Keratinocyte (primary cell): Measurements from ENCODE around the gene MTHFD1L. TPM values are rescaled to one million over a fixed set of nuclear protein-coding genes. Genes with fewer than 3 reads are reported as not detected.

Experiments used
- DNase-seq: peaks from one replicate; pipeline ENCODE4 v3.0.0-alpha.2; 2011; ENCODE audit warnings: low read depth, missing footprints, low spot score
- FAIRE-seq: peaks from 2 replicates; lab custom pipeline; 2011; peaks lifted over from hg19 to GRCh38; lab: Jason Lieb, UNC
- H2AFZ ChIP-seq: 2 replicates; pipeline ENCODE4 v1.6.0; 2012; ENCODE audit warnings: low read length, control low read depth, inconsistent platforms; ENCODE audit not compliant: control insufficient read depth
- H3K27ac ChIP-seq: 2 replicates; pipeline ENCODE4 v1.5.1; 2011; ENCODE audit warnings: low read length; ENCODE audit not compliant: control insufficient read depth, insufficient read depth
- H3K27me3 ChIP-seq: 3 replicates; pipeline ENCODE4 v1.6.0; 2011; ENCODE audit warnings: low read length; ENCODE audit not compliant: control insufficient read depth, insufficient read depth; ENCODE audit errors: extremely low read depth
- H3K36me3 ChIP-seq, 2 experiments: 2 replicates in 1 of 2; 3 replicates in 1 of 2; pipeline ENCODE4 v1.5.1; 2011; ENCODE audit warnings: low read length in 2 of 2, mild to moderate bottlenecking in 1 of 2; ENCODE audit not compliant: control insufficient read depth in 2 of 2, insufficient read depth in 2 of 2; ENCODE audit errors: extremely low read depth in 1 of 2
- H3K4me1 ChIP-seq: 3 replicates; pipeline ENCODE4 v1.5.1; 2011; ENCODE audit warnings: low read length; ENCODE audit not compliant: control insufficient read depth, insufficient read depth; ENCODE audit errors: extremely low read depth
- H3K4me2 ChIP-seq: 3 replicates; pipeline ENCODE4 v1.6.0; 2011; ENCODE audit warnings: low read depth, low read length; ENCODE audit not compliant: control insufficient read depth, insufficient read depth; ENCODE audit errors: extremely low read depth
- H3K4me3 ChIP-seq, 3 experiments: fragments of 200-600 bp in 1 of 3; sonication (generic) in 1 of 3; 2 replicates in 2 of 3; 3 replicates in 1 of 3; pipeline ENCODE4 v1.5.1; 2011 to 2016; ENCODE audit warnings: low read length in 3 of 3, mild to moderate bottlenecking in 3 of 3, control low read depth in 2 of 3, inconsistent platforms in 1 of 3, low read depth in 1 of 3, mixed read lengths in 1 of 3, mixed run types in 1 of 3, moderate library complexity in 1 of 3; ENCODE audit not compliant: control insufficient read depth in 2 of 3, insufficient read depth in 2 of 3; ENCODE audit errors: extremely low read depth in 1 of 3
- H3K79me2 ChIP-seq: 2 replicates; pipeline ENCODE4 v1.6.0; 2012; ENCODE audit warnings: low read length; ENCODE audit not compliant: control insufficient read depth, insufficient read depth
- H3K9ac ChIP-seq: 3 replicates; pipeline ENCODE4 v1.6.0; 2011; ENCODE audit warnings: low read length; ENCODE audit not compliant: control insufficient read depth, insufficient read depth; ENCODE audit errors: extremely low read depth
- H3K9me1 ChIP-seq: 3 replicates; pipeline ENCODE4 v1.6.0; 2011; ENCODE audit warnings: low read length; ENCODE audit not compliant: control insufficient read depth, insufficient read depth; ENCODE audit errors: extremely low read depth
- H3K9me3 ChIP-seq: 2 replicates; pipeline ENCODE4 v1.5.1; 2012; ENCODE audit warnings: low read depth, low read length; ENCODE audit not compliant: control insufficient read depth
- H4K20me1 ChIP-seq: 3 replicates; pipeline ENCODE4 v1.6.0; 2011; ENCODE audit warnings: low read length; ENCODE audit not compliant: control insufficient read depth, insufficient read depth; ENCODE audit errors: extremely low read depth
- EZH2 ChIP-seq: IDR thresholded peaks from one replicate; pipeline ENCODE4 v1.6.1; 2012; ENCODE audit warnings: inconsistent platforms, mild to moderate bottlenecking, low read length, moderate library complexity
- dilution Hi-C: fragments of 300-500 bp; cut with MboI; formaldehyde crosslinking; loops from one replicate; pipeline ENCODE4 v1.7.0; 2020; ENCODE audit warnings: low sequenced_read_pairs; ENCODE audit not compliant: extremely low pct_ligation_motif_present
- polyA plus RNA-seq, 5 experiments: library from polyadenylated mRNA; depleted of rRNA in 3 of 5; stranded (reverse) in 3 of 5; stranded (forward) in 1 of 5; unstranded in 1 of 5; fragments of >200 nt; gene quantifications; 1 replicate in 1 of 5; 2 replicates in 3 of 5; 3 replicates in 1 of 5; pipeline versions ENCODE4 v1.2.1 to v1.2.3, GENCODE V29; 2011 to 2012; ENCODE audit warnings: missing spikeins in 2 of 5, low read depth in 1 of 5, low replicate concordance in 1 of 5
- TF ChIP-seq, protein P1 (sequence below), 3 experiments: IDR thresholded peaks in 1 of 3; conservative IDR thresholded peaks in 1 of 3; optimal IDR thresholded peaks in 1 of 3; 2 replicates in 2 of 3; 3 replicates in 1 of 3; pipeline versions ENCODE3 to v1.5.1; 2011; ENCODE audit warnings: low read length in 3 of 3, mild to moderate bottlenecking in 3 of 3, moderate library complexity in 2 of 3, control low read depth in 1 of 3, inconsistent platforms in 1 of 3; ENCODE audit not compliant: insufficient read depth in 2 of 3; ENCODE audit errors: extremely low read depth in 1 of 3

The MTHFD1L gene
- polyA plus RNA-seq, 1 donor (not counting 4 experiments of a cell fraction or from before 2014, with no cell fraction given): 38.0 TPM

DNA sequence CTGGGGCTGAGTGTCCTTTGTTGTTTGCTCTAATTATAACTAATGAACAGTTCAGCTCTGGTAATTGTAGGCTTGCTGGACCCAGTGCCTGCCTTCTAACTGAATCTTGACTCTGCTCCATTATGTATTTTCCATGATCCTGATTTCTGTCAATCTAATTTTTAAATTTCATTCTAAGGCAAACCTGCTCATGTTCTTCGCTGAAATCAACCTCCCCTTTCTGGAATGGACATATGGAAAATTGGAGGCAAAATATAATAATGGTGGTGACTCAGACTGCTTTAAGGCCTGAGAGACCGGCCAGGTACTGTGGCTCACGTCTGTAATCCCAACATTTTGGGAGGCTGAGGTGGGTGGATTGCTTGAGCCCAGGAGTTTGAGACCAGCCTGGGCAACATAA is 191.6 kb downstream of the MTHFD1L start:
- Histone ChIP-seq H4K20me1 (no peaks in the 10 kb centered on the region), H3K27me3 (no peaks in the 10 kb centered on the region), H2AFZ (no peak overlapping the region), H3K9me1 (no peaks in the 10 kb centered on the region), H3K79me2 (no peaks in the 10 kb centered on the region), H3K9me3 (no peaks in the 10 kb centered on the region), H3K4me2 (no peak overlapping the region), H3K4me3 (no peak overlapping the region), H3K9ac (no peak overlapping the region), H3K4me1 (peaks cover 33% of the 10 kb centered on the region), H3K27ac (no peak overlapping the region), H3K36me3 (peaks cover 0 to 3% of the 10 kb centered on the region in 2 experiments)
- no peak for FAIRE-seq
- DNase-seq: no peak
- dilution Hi-C loops: no loop called here
- TF ChIP-seq, protein P1, sequence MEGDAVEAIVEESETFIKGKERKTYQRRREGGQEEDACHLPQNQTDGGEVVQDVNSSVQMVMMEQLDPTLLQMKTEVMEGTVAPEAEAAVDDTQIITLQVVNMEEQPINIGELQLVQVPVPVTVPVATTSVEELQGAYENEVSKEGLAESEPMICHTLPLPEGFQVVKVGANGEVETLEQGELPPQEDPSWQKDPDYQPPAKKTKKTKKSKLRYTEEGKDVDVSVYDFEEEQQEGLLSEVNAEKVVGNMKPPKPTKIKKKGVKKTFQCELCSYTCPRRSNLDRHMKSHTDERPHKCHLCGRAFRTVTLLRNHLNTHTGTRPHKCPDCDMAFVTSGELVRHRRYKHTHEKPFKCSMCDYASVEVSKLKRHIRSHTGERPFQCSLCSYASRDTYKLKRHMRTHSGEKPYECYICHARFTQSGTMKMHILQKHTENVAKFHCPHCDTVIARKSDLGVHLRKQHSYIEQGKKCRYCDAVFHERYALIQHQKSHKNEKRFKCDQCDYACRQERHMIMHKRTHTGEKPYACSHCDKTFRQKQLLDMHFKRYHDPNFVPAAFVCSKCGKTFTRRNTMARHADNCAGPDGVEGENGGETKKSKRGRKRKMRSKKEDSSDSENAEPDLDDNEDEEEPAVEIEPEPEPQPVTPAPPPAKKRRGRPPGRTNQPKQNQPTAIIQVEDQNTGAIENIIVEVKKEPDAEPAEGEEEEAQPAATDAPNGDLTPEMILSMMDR (optimal IDR thresholded peaks at IDR 0.05 in 1 of 3, IDR thresholded peaks at IDR 0.05 in 1 of 3, conservative IDR thresholded peaks at IDR 0.05 in 1 of 3; ENCODE audit: extremely low read depth in 1 of 3, insufficient read depth in 2 of 3, low read length in 3 of 3): no peak
- TF ChIP-seq EZH2: no peak

DNA sequence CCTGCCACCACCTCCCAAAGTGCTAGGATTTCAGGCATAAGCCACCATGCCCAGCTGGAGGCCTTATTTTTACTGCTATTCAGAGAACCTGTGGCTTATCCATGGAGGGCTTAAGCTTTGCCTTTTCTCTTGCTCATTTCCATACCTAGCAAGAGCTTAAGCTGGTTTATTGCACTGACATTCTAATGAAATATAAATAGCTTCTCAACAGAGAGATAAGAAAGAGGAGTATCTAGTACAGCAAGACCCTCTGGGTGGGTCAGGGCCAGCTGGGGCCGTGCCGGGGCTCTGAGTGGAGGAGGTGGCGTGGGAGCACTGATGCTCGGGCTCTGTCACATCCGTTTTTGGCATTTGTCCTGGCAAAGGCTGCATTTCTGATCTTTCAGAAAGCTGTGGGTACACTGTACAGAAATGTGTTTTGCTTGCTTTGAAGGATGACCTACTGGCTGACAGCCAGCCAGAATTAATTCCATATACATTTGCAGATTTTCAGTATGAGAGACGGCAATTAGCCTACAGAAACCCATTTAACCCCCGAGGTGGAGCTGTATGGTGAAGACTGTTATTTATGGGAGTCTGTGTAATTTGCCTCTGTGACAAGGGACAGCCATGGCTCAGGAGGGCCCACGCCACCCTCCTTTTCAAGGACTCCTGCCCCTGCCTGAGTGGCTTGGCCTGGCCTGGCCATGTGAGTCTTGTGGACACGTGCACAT is 192.7 kb downstream of the MTHFD1L start:
- no peak for FAIRE-seq
- Histone ChIP-seq H3K27me3 (no peaks in the 10 kb centered on the region), H3K79me2 (no peaks in the 10 kb centered on the region), H4K20me1 (no peaks in the 10 kb centered on the region), H3K4me2 (no peak overlapping the region), H3K9me3 (no peaks in the 10 kb centered on the region), H3K27ac (peak overlapping the region; percentile 94), H3K36me3 (peaks cover 0 to 3% of the 10 kb centered on the region in 2 experiments), H2AFZ (no peak overlapping the region), H3K9me1 (no peaks in the 10 kb centered on the region), H3K4me1 (peaks cover 31% of the 10 kb centered on the region), H3K9ac (no peak overlapping the region), H3K4me3 (no peak overlapping the region)
- no peak for DNase-seq
- dilution Hi-C loops: no loop called here
- TF ChIP-seq EZH2: no peak
- TF ChIP-seq, protein P1 (optimal IDR thresholded peaks at IDR 0.05 in 1 of 3, IDR thresholded peaks at IDR 0.05 in 1 of 3, conservative IDR thresholded peaks at IDR 0.05 in 1 of 3; ENCODE audit: extremely low read depth in 1 of 3, insufficient read depth in 2 of 3, low read length in 3 of 3): no peak
